AG04449 (cell line): Measurements from ENCODE around the gene PEX7.

Experiments used
- CTCF ChIA-PET: fragments of 350-600 bp; formaldehyde crosslinking; extraction: SDS; loops from one replicate; lab custom pipeline; 2021; ENCODE audit warnings: antibody characterized with exemption; lab: Yijun Ruan, JAX
- POLR2A ChIA-PET: fragments of 400-600, 350-600 bp; formaldehyde crosslinking; extraction: SDS; loops from one replicate; lab custom pipeline; 2020; ENCODE audit warnings: antibody characterized with exemption, inconsistent platforms; lab: Yijun Ruan, JAX
- DNase-seq: peaks from one replicate; pipeline ENCODE4 v3.0.0-alpha.2; 2010; ENCODE audit warnings: low read depth, low spot score
- H3K4me3 ChIP-seq: 2 replicates; pipeline ENCODE4 v1.5.1; 2011; ENCODE audit warnings: low read depth, mild to moderate bottlenecking, control low read depth, low read length
- CTCF ChIP-seq: IDR thresholded peaks from one replicate; pipeline ENCODE4 v1.5.1; 2011; ENCODE audit warnings: mild to moderate bottlenecking, moderate library complexity, low read length, control low read depth, inconsistent platforms; ENCODE audit not compliant: insufficient read depth; ENCODE audit errors: missing control alignments

The PEX7 gene

DNA sequence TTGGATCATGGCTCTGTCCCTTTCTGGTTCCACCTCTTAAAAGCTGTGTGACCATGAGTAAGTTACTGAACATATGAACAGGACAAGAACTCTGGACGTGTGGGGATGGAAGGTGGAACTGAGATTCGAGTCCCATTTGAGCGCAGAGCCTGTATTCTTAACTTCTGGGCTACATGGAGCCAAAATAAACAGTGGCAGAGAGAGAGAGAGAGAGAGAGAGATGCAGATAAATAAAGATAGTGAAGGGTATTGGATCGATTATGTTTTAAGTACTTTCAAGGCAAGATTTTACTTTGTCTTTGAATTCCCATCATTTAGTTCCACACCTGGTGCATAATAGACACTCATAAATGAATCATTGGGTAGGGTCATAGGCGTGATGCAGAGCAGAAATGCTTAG, 139.5 kb downstream of the PEX7 start:
- POLR2A ChIA-PET: no interaction called here
- TF ChIP-seq CTCF: no peak
- CTCF ChIA-PET: no interaction called here
- H3K4me3 ChIP-seq: no peak overlapping the region
- DNase-seq: no peak

GRCh38 chr6:136962661-136963060, 140.3 kb downstream of the PEX7 start:
- H3K4me3 ChIP-seq: no peak overlapping the region
- TF ChIP-seq CTCF: no peak
- POLR2A ChIA-PET: no interaction called here
- CTCF ChIA-PET: no interaction called here
- DNase-seq: no peak

DNA sequence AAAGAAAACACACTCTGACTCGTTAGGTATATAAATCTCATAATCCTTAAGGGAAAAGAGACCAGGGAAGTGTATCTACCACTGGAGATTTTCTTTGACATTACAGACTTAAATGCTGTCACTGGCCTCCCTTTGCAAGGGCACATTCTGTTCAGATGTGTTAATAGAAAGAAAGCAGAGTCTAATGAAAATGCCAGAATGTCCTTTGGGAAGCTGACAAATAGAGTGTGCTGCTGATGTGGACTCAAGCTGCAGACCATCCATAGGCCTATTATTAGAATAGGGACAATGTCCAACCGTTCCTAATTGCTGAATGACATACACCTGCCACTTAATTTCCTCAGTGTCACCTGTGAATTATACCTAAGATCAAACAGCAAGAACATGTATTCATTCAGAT, 140.9 kb downstream of the PEX7 start:
- H3K4me3 ChIP-seq: no peak overlapping the region
- ChIA-PET POLR2A (no interaction called here), CTCF (no interaction called here)
- TF ChIP-seq CTCF: no peak
- no peak for DNase-seq
